HG03097 (cell line): ENCODE results near the gene FKBP1B.
"Not testable (repeated sequence)": the region's sequence is repeated elsewhere in the genome, so short reads cannot be mapped to it uniquely, and the experiment has no call there.

ENCODE experiments used
- ATAC-seq: cut with Tn5 transposase; IDR thresholded peaks from one replicate; pipeline ENCODE4 v1.9.1; 2021; ENCODE audit not compliant: unreplicated experiment, low FRiP score

FKBP1B gene

DNA sequence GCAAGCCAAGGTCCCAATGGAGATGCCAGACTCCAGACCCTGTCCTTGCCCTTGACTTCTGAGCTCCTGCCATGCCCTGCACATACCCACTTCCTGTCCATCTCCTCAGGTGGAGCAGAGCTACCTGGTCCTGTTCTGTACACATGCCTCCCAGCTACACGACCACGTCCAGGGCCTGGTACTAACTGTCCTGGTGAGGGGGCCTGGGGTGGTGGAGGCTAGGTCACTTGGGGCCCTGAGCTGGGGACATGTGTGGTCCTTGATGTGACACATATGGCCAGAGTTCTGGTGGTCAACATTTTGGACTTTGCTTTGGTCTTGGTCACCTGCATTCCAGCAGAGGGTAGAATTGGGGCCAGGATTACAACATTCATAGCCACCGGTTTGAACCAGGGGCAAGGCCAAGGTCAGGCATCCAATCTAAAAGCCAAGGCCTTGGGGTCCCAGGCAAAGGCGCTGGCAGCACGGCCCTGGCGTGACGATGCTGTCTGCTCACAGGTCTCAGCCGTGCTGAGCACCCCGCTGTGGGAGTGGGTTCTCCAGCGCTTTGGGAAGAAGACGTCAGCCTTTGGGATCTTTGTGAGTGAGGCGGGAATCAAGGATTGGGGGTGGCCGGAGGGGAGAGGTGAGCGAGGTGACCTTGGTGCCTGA, 27.1 kb upstream of the FKBP1B start:
- no peak for ATAC-seq

DNA sequence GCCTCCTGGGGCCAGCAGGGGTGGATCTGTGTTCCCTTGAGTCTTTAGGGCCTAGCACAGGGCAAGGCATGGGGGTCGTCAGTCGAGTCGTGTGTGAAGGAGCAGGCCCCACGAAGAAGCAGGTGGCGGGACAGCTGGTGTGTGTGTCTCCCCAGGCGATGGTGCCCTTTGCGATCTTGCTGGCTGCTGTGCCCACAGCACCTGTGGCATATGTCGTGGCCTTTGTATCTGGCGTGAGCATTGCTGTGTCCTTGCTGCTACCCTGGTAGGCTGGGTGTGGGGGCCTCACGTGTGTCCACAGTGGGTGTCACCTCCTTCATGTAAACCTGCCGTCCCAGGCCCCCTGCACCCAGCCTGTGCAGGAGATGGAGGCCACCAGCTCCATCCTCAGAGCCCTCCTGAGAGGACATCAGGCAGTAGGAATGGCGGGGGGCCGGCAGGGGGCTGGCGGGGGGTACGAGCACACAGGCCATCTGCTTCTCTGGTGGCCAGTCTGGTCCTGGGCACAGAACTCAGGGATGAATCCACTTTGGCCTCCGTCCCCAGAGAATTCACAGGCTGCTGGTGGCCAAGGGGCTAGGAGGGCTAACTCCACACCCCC, 26.5 kb upstream of the FKBP1B start:
- no peak for ATAC-seq

DNA sequence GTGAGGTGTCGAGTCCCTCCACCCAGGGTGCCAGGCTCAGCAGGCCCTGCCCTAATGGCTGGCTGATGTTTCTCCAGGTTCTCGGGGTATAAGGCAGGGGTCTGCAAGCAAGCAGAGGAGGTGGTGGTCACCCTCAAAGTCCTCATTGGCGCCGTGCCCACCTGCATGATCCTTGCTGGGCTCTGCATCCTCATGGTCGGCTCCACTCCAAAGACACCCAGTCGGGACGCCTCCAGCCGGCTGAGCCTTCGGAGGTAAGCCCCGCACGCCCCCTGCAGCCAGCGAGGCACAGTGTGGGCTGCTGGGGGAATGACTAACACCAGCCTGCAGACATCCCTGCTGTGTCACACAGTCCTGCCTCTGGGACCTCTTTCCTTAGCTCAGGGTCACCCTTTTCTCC, 25.5 kb upstream of the FKBP1B start:
- no peak for ATAC-seq

DNA sequence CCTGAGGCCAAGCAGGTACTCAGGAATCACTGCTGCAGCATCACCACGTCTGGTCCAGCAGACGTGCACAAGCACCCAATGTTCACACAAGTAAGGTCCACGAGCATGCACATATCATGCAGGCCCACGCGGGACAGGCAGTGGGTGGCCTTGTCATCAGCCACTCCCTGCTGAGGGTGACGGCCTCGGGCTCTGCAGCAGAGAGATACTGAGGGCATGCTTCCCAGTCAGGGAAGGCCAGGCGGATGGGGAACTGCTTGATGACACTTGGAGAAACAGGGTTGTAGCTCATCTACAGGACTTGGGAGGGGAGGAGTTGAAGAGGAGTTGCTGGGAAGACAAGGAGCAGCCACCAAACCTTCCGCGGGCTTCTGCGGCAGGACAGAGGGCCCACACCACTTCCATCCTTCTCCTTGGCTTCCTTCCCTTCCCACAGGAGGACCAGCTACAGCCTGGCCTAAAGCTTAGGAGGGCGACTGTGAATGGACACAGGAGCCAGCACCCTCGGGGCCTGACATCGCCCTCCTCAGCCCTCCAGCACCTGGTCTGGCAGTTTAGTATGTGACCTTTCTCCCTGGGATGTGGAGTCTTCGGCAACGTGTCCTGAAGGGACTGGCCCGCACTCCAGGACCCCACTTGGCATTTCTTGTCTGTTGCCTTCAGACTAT, 24.4 kb upstream of the FKBP1B start:
- no peak for ATAC-seq

DNA sequence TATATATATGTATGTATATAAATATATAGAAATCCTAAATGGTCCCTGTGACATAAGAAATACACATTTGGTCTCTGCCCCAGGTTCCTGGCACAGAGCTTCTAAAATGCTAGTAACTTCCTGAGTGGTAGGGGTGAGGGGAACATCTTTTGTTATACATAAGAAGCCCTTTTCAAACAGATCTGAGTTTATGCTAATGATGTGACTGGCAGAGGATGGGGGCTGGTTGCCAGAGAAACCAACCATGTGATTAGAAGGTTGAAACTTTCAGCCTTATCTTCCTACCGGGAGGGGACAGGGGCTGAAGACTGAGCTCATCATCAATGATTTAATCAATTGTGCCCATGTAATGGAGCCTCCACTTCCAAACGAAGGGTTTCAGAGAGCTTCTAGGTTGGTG, 23.3 kb upstream of the FKBP1B start:
- no peak for ATAC-seq

DNA sequence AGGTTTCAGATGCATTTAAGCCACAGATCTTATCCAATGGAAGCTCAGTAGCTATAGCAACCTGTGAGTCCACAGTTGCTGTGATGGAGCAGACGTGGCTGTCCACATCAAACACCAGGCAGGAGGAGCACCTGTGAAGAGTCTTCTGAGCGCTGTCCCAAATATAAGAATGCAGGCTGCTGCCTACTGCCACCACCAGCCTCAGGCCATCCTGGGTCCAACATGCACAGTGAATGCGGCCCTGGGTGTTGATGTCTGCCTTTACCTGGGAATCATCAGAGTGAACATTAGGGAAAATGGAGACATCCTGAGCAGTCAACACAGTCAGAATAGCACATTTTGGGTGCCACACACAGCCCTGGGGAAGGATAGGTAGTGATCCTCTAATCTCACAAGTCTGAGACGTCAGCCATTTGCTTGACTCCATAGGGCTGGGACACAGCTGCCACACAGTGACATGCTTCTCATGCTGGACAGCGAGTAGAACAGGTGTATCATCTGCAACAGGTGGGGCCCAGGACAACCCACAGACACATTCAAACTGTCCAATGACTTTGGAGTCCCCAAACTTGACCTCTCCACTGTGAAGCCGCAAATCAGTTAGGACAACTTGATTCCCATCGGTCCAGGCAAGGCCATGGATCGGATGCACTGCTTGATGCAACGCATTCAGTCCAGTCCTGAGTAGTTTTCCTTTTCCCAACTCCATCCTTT, 10.6 kb upstream of the FKBP1B start:
- ATAC-seq = no peak

DNA sequence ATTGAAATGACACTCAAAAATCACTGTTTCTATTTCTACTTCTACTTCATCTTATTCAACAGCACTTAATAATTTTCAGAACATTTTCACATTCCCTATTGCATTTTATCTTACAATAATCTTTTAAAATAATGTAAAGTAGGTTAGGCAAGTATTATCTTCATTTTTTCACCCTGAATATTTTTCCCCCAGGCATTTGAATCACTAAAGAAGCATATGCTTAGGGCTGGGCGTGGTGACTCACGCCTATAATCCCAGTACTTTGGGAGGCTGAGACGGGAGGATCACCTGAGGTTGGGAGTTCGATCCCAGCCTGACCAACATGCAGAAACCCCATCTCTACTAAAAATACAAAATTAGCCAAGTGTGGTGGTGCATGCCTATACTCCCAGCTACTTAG, 9.0 kb upstream of the FKBP1B start:
- ATAC-seq = no peak

DNA sequence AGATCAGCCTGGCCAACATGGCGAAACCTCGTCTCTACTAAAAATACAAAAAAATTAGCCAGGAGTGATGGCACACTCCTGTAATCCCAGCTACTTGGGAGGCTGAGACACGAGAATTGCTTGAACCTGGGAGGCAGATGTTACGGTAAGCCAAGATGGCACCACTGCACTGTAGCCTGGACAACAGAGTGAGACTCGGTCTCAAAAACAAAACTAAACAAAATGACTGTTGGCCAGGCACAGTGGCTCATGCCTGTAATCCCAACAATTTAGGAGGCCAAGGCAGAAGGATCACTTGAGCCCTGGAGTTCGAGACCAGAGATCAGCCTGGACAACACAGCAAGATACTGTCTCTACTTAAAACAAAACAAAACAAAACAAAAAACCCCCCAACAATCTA, 6.4 kb upstream of the FKBP1B start:
- ATAC-seq = not testable (repeated sequence)

DNA sequence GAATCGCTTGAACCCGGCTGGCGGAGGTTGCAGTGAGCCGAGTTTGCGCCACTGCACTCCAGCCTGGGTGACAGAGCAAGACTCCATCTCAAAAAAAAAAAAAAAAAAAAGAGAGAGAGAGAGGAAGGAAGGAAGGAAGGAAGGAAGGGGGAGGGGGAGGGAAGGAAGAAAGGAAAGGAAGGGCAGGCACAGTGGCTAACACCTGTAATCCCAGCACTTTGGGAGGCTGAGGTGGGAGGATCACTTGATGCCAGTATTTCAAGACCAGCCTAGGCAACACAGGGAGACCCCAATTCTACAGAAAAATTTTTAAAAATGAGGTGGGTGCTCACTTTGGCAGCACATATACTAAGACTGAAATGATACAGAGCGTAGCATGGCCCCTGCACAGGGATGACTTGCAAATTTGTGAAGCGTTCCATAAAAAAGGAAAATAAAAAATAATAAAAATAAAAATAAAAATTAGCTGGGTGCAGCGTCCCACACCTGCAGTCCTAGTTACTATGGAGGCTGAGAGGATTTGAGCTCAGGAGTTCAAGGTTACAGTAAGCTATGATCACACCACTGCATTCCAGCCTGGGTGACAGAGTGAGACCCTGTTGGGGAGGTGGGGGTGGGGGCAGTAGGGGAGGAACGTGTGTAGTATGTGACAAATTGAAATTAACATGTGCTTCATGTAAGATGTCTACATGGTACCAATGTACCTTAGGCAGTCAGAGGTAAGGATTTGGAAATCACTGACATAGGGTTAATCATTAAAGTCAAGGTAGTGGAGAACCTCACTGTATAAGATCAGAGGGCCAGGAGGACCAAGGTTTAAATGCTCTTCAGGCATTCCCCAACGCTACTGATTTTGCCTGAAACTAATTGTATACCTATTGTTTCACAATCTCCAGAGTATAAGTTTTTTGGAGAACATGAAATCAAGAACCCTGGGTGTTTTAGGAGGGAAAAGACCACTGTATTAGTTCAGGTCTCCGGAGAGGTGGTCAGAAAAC, 3.7 kb upstream of the FKBP1B start:
- no peak for ATAC-seq

DNA sequence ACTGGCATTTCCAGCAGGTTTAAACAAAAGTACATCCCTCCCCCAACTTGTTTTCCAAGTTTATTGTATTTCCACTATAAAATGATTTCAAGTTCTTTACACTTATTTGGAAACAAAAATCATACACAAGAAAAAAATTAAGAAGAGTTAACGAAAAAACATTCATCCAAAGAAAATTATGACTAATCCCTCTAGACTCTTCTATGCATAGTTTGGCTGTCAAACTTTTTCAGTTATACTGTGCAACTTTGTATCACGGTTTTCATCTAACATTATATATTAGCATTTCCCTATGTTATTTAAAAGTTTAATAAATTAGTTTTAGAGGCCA, 3.0 kb upstream of the FKBP1B start:
- ATAC-seq = no peak

DNA sequence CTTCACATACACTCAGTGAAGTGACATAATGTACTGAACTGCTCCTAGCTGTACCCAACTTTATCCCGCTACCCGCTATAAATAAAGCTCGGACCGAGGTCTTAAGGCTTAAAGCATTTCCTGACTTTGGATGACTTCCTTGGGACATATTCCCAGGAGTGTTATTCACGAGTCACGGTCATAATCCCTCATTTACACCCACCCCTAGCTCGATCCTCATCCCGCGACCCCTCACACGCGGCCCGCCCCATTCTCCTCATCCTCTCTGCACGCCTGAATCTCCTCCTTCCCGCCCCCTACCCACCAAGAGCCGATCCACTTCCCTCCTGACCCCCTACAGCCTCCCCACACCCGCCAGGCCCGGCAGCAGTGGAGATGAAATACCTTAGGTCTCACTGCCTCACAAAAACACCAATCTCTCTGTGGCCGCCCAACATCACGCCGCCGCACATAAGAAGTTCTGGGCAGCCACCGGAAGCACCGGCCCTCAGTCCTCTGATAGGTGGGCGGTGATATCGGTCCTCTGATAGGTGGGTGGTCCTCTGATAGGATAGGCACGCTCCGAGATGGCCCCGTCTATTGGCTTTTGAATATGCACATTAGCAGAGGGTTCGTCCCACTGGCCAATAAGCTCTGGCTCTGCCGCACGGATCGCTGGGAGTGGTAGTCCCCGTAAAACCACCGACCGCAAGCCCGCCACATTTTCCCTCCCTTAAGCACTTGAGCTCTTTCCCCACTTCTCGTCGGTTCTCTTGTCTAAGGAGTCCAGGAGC, 2.4 kb upstream of the FKBP1B start, which contains the start of gene WDCP:
Gene WDCP (minus strand): TSS at position 462 of the 773 bp plus-strand sequence. CDS start 7,897 bp downstream, outside the sequence.
- ATAC-seq = peak; percentile 98

DNA sequence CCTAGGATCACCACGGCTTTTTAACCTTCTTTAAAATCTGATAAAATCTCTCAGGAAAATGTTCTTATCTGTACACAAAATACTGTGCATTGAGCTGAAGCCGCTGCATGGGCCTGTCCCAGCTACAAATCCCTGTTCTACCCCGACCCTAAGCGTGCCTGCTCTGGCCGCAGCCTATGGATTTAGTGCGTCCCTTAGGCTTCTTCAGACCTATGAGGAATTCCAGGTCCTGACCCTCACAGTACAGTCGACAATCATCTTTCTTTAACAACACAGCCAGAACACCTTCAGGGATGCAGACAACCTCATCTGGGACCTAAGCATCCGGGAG, 1.9 kb upstream of the FKBP1B start:
- no peak for ATAC-seq

DNA sequence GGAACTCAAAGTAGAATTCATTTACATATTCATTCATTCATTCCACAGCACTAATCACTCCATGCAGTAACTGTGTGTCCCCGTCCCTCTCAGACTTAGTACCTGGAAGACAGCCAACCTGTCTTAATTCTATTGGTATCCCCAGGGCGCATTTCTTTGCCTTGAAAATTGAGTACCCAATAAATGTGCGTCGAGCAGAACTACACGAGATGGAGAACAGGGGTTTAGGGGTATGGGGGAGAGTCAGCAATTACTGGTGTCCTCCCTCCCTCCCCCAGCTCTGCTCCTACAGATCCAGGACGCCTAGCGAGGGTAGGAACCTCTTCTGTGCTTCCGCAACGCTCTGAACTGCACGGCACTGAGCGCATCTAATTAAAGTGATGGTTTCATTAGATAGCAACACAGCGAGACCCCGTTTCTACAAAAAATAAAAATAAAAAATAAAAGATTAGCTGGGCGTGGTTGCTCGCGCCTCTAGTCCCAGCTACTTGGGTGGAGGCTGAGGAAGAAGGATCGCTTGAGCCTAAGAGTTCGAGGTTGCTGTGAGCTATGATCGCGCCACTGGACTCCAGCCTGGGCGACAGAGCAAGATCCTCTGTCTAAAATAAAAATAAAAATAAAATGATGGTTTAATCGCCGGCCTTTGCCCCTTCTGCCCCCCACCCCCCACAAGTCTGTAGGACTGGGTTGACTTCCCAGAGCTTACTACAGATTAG, 614 bp upstream of the FKBP1B start:
- no peak for ATAC-seq

DNA sequence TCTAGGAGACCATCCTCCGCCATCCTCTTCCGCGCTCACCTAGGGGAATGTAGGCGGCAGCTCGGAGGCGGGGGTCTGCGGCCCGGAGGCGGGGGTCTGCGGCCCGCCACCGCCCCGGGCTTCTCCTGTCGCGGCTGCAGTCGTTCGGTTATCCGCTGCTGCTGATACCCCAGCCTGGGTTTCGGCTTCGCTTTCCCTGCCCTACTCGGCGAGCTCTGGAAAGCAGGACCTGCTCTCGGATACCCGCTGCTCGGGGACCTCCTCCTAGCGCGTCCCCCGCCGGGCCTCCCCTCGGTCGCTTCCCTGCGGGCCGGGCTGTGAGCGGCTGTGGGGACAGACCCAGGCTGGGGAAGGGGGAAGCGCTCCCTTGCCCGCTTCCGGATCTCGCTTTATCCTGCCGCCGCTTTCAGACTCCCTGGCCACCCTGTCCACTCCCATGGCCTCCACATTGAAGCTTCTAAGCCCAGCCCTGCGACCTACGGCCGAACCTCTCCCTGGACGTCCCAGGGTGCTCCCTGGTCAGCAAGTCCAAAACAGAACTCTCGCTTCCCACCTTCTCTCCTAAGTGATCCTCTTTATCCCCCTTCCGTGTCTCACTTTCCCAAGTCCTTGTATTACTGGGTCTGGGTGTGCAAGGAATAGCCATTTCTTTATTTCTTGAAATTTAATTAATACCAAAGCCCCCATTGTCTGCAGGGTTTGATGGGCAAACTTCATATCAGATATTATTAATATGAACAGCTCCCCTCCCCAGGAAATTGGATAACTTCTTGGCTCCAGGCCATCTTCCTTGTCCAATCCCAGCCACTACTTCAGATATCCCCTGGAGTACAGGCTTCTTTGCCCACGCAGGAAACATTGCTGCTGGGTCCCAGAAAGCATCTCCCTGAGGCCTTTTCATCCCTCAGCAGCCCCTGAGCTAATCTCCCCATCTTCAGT, 769 bp downstream of the FKBP1B start:
- ATAC-seq = no peak

DNA sequence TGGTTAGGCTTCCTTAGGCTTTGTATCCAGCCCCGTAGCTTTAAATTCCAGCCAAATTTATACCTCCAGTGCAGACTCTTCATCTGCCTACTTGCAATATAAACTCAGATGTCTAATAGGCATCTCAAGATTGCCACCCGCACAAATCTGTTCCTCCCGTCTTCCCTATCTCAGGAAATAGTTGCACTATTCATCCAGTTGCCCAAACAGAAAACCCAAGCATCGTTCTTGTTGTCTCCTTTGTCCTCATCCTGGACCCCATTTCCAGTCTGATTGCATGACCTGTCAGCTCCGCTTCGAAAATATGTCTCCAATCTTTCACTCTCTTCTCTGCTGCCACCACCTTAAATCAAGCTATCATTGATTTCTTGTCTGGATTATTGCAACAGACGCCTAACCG, 2.3 kb downstream of the FKBP1B start:
- no peak for ATAC-seq

DNA sequence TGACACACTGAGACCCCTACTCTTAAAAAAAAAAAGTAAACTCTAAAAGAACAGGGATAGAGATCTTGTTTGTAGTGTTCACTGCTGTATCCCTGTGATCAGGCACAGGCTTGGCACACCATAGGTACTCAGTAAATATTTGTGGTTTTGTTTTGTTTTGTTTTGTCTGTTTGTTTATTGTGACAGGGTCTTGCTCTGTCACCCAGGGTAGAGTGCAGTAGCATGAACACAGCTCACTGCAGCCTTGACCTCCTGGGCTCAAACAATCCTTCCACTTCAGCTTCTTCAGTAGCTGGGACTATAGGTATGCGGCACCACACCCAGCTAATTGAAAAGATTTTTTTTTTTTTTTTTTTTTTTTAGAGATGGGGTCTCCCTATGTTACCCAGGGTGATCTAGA, 3.4 kb downstream of the FKBP1B start:
- ATAC-seq = no peak

DNA sequence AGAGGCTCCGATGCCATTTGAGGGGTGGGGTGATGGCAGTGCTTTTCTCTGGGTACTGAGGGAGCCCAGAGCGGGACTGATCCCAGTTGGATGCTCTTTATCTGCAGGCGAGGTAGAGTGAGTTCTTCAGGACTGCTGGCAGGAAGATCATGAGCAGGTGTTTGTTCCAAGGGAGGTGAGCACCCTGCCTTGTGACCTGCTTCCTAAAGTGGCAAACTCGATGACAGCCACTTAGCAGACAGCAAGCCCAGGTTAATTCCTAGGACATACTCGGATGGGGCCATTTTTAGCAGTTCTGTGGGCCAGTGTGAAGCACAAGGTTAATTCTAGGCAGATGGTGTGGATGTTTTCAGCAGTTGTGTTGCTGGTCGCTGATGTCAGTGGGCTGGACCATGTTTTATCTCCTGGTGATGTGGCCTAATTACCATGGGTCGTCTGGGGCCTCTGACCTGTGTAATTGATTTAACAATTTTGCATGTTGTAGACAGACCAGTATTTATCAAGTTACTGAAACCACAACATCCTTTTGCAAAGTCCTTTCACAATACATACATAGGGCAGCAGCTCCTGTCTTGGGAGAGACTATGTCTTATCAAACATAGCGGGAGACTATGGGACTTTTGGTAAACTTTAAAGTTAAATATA, 4.9 kb downstream of the FKBP1B start:
- ATAC-seq = no peak

DNA sequence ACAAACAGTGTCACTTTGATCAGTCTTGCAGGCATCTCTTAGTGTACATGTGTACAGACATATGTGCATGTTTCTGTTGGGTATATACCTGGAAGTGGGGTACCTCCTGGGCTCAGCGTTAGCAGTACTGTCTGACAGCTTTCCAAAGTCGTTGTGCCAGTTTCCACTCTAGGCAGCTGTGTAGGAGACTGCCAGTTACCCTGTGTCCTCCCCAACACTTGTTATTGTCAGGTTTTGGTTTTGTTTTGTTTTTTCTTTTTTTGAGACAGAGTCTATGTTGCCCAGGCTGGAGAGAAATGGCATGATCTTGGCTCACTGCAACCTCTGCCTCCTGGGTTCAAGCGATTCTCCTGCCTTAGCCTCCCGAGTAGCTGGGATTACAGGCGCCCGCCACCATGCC, 6.2 kb downstream of the FKBP1B start:
- ATAC-seq = no peak
